GM23338 (cell line): ENCODE results near the gene JAG1. TPM values are rescaled to one million over a fixed set of nuclear protein-coding genes. Genes with fewer than 3 reads are reported as not detected.
A peak's percentile ranks its signal among the peaks of the same experiment; 100 is the strongest.

Experiments
- ATAC-seq: fragments of 200-7000 bp; cut with Tn5 transposase; 3 replicates; pipeline ENCODE4 v1.9.1; 2020
- DNase-seq: peaks from one replicate; pipeline ENCODE4 v3.0.0-alpha.2; 2015; ENCODE audit warnings: low spot score
- H2AFZ ChIP-seq: fragments of 200-600 bp; sonication (generic); 2 replicates; pipeline ENCODE4 v1.8.0; 2016; ENCODE audit warnings: antibody characterized with exemption, mild to moderate bottlenecking, moderate library complexity
- H3F3A ChIP-seq: fragments of 200-600 bp; sonication (generic); replicated peaks from 2 replicates; pipeline ENCODE4 v1.8.0; 2017; ENCODE audit warnings: antibody characterized with exemption, mixed run types, low read depth
- H3K27ac ChIP-seq: fragments of 200-600 bp; sonication (generic); 2 replicates; pipeline ENCODE4 v1.6.1; 2016; ENCODE audit warnings: low read depth
- H3K27me3 ChIP-seq: fragments of 200-600 bp; sonication (generic); 2 replicates; pipeline ENCODE4 v1.8.0; 2016; ENCODE audit warnings: mild to moderate bottlenecking, mixed run types, moderate library complexity; ENCODE audit not compliant: insufficient read depth
- H3K36me3 ChIP-seq: fragments of 200-600 bp; sonication (generic); 2 replicates; pipeline ENCODE4 v1.8.0; 2016; ENCODE audit warnings: mild to moderate bottlenecking; ENCODE audit not compliant: insufficient read depth
- H3K4me1 ChIP-seq: fragments of 200-600 bp; sonication (generic); 2 replicates; pipeline ENCODE4 v1.8.0; 2016; ENCODE audit warnings: mild to moderate bottlenecking, moderate library complexity; ENCODE audit not compliant: insufficient read depth
- H3K4me2 ChIP-seq: fragments of 200-600 bp; sonication (generic); 2 replicates; pipeline ENCODE4 v1.7.1; 2017; ENCODE audit warnings: mixed run types
- H3K4me3 ChIP-seq: fragments of 200-600 bp; sonication (generic); 2 replicates; pipeline ENCODE4 v1.6.1; 2016; ENCODE audit warnings: mixed run types
- H3K79me2 ChIP-seq: fragments of 200-600 bp; sonication (generic); replicated peaks from 2 replicates; pipeline ENCODE4 v1.8.0; 2017; ENCODE audit warnings: mild to moderate bottlenecking; ENCODE audit not compliant: insufficient read depth
- H3K9me2 ChIP-seq: fragments of 200-600 bp; sonication (generic); 2 replicates; pipeline ENCODE4 v1.8.0; 2017; ENCODE audit not compliant: insufficient read depth
- H4K20me1 ChIP-seq: fragments of 200-600 bp; sonication (generic); replicated peaks from 2 replicates; pipeline ENCODE4 v1.8.0; 2017; ENCODE audit warnings: mild to moderate bottlenecking; ENCODE audit not compliant: insufficient read depth
- H3K27ac Mint-ChIP-seq: 2 replicates; pipeline ENCODE4 v1.8.0; 2020; ENCODE audit warnings: inconsistent platforms, mild to moderate bottlenecking, moderate library complexity, mixed read lengths
- H3K27me3 Mint-ChIP-seq: 3 replicates; pipeline ENCODE4 v1.8.0; 2022; ENCODE audit warnings: low read depth, mild to moderate bottlenecking, moderate library complexity, mixed read lengths, inconsistent platforms; ENCODE audit not compliant: insufficient read depth, poor library complexity
- H3K36me3 Mint-ChIP-seq: 3 replicates; pipeline ENCODE4 v1.8.0; 2021; ENCODE audit warnings: low read depth, mild to moderate bottlenecking, inconsistent platforms, moderate library complexity, mixed read lengths
- H3K4me1 Mint-ChIP-seq: 3 replicates; pipeline ENCODE4 v1.8.0; 2020; ENCODE audit warnings: mild to moderate bottlenecking, inconsistent platforms, mixed read lengths
- H3K4me3 Mint-ChIP-seq: 3 replicates; pipeline ENCODE4 v1.8.0; 2021; ENCODE audit warnings: moderate library complexity, mild to moderate bottlenecking, inconsistent platforms, mixed read lengths
- H3K9me3 Mint-ChIP-seq: 3 replicates; pipeline ENCODE4 v1.8.0; 2020; ENCODE audit warnings: moderate library complexity, mild to moderate bottlenecking, inconsistent platforms, mixed read lengths
- CREB1 ChIP-seq: fragments of 250-450 bp; sonication (Bioruptor Pico); IDR thresholded peaks from 2 replicates; pipeline ENCODE4 v1.5.0; 2020; ENCODE audit warnings: low read depth, mild to moderate bottlenecking, moderate library complexity
- CTCF ChIP-seq, 2 experiments: fragments of 200-600 bp in 1 of 2; sonication (generic) in 1 of 2; conservative IDR thresholded peaks; 2 replicates each; pipeline versions ENCODE4 v1.5.1 to v1.6.1; 2016 to 2017; ENCODE audit warnings: antibody characterized with exemption in 2 of 2, low read depth in 2 of 2, mild to moderate bottlenecking in 2 of 2, moderate library complexity in 1 of 2
- ETS1 ChIP-seq: IDR thresholded peaks from 2 replicates; pipeline ENCODE4 v1.6.1; 2016; ENCODE audit warnings: antibody characterized with exemption
- EZH2 ChIP-seq: fragments of 200-600 bp; sonication (generic); IDR thresholded peaks from one replicate; pipeline ENCODE4 v1.8.0; 2017; ENCODE audit warnings: antibody characterized with exemption, mild to moderate bottlenecking, low read depth; ENCODE audit not compliant: unreplicated experiment
- EZH2phosphoT487 ChIP-seq: fragments of 200-600 bp; sonication (generic); IDR thresholded peaks from one replicate; pipeline ENCODE4 v1.8.1; 2018; ENCODE audit warnings: antibody characterized with exemption; ENCODE audit not compliant: unreplicated experiment
- JUNB ChIP-seq: IDR thresholded peaks from one replicate; pipeline ENCODE4 v1.6.1; 2016; ENCODE audit warnings: antibody characterized with exemption; ENCODE audit not compliant: unreplicated experiment
- NANOG ChIP-seq: IDR thresholded peaks from 2 replicates; pipeline ENCODE4 v1.6.1; 2016; ENCODE audit warnings: antibody characterized with exemption, borderline replicate concordance
- POLR2AphosphoS5 ChIP-seq: IDR thresholded peaks from 2 replicates; pipeline ENCODE4 v1.6.1; 2016; ENCODE audit warnings: antibody characterized with exemption, low read depth
- REST ChIP-seq: IDR thresholded peaks from one replicate; pipeline ENCODE4 v1.6.1; 2018; ENCODE audit warnings: antibody characterized with exemption; ENCODE audit not compliant: unreplicated experiment
- STAT1 ChIP-seq: IDR thresholded peaks from one replicate; pipeline ENCODE4 v1.6.1; 2016; ENCODE audit warnings: antibody characterized with exemption; ENCODE audit not compliant: unreplicated experiment
- ZNF114 ChIP-seq: fragments of 250-450 bp; sonication (Bioruptor Pico); IDR thresholded peaks from 2 replicates; pipeline ENCODE4 v1.5.0; 2020; ENCODE audit warnings: mild to moderate bottlenecking, moderate library complexity
- ZNF331 ChIP-seq: fragments of 250-450 bp; sonication (Bioruptor Pico); IDR thresholded peaks from 2 replicates; pipeline ENCODE4 v1.5.0; 2020; ENCODE audit warnings: low read depth, mild to moderate bottlenecking, moderate library complexity
- ZNF462 ChIP-seq: fragments of 250-450 bp; sonication (Bioruptor Pico); IDR thresholded peaks from 2 replicates; pipeline ENCODE4 v1.5.0; 2020; ENCODE audit warnings: mild to moderate bottlenecking, moderate library complexity
- polyA plus RNA-seq: library from polyadenylated mRNA; unstranded; fragments of >200 nt; fragmentation: Nextera tagmentation; extraction: Ambion mirVana; gene quantifications from 2 replicates; pipeline ENCODE4 v1.2.1, GENCODE V29; 2016
- total RNA-seq: library from RNA; depleted of rRNA; stranded (reverse); fragments of >200 nt; shearing (Covaris generic); gene quantifications from 2 replicates; pipeline ENCODE4 v1.2.3, GENCODE V29; 2014

The JAG1 gene
- total and polyA plus RNA-seq, 2 experiments from 2014 or later: 9.7 to 46.5 TPM

- DNase-seq: peak; percentile 88
- no peak for TF ChIP-seq CREB1 (CRISPR knock-in tag)
- no peak for TF ChIP-seq STAT1
- TF ChIP-seq NANOG: peak; percentile 77
- no peak for TF ChIP-seq JUNB
- no peak for TF ChIP-seq ETS1
- no peak for TF ChIP-seq POLR2AphosphoS5
- no peak for TF ChIP-seq EZH2
- TF ChIP-seq REST: no peak
- no peak for TF ChIP-seq EZH2phosphoT487
- TF ChIP-seq ZNF331: no peak
- no peak for TF ChIP-seq CTCF (conservative IDR thresholded peaks at IDR 0.05; ENCODE audit: low read depth in 2 of 2)
- TF ChIP-seq ZNF462 (CRISPR knock-in tag): peak; percentile 78
- no peak for TF ChIP-seq ZNF114 (CRISPR knock-in tag)
- 0 out of 2 replicates have a peak overlapping the region, but pooled peaks have one; percentile 13 for H3K4me2 ChIP-seq
- ATAC-seq: peak; percentile 88
- H3K4me1 ChIP-seq: peaks cover 53% of the 10 kb centered on the region
- H2AFZ ChIP-seq: no peak overlapping the region
- Mint-ChIP-seq H3K27me3 (peaks cover 6% of the 10 kb centered on the region), H3K4me1 (peaks cover 66% of the 10 kb centered on the region), H3K4me3 (peak overlapping the region; percentile 32; the same call in 1 of the 3 replicates), H3K27ac (peak overlapping the region; percentile 75), H3K9me3 (no peaks in the 10 kb centered on the region), H3K36me3 (peaks cover 51% of the 10 kb centered on the region)
- H3K79me2 ChIP-seq: 0 out of 2 replicates have a peak, but pooled peaks cover 3% of the 10 kb centered on the region
- H4K20me1 ChIP-seq: 0 out of 2 replicates have a peak, but pooled peaks cover 2% of the 10 kb centered on the region
- no peaks in the 10 kb centered on the region for H3F3A ChIP-seq
- no peak overlapping the region for H3K4me3 ChIP-seq
- no peaks in the 10 kb centered on the region for H3K27me3 ChIP-seq
- H3K36me3 ChIP-seq: peaks cover 30% of the 10 kb centered on the region
- peak overlapping the region; percentile 57 for H3K27ac ChIP-seq
- no peaks in the 10 kb centered on the region; the same call in 1 of the 2 replicates for H3K9me2 ChIP-seq
These were observed 36.2 kb downstream of the JAG1 start for GRCh38 chr20:10637563-10637962.
